DOHH2 (cell line): ENCODE measurements around the gene SESN2.

Experiments
- CTCF ChIP-seq: fragments of 200-600 bp; sonication (generic); IDR thresholded peaks from one replicate; pipeline ENCODE4 v1.5.1; 2014; ENCODE audit warnings: antibody characterized with exemption, mild to moderate bottlenecking, low read depth, low read length; ENCODE audit not compliant: poor library complexity, severe bottlenecking
- EZH2phosphoT487 ChIP-seq: fragments of 200-600 bp; sonication (generic); IDR thresholded peaks from 2 replicates; pipeline ENCODE4 v1.6.1; 2017; ENCODE audit warnings: borderline replicate concordance, mild to moderate bottlenecking, antibody characterized with exemption, low read length, moderate library complexity, mixed read lengths

- TF ChIP-seq CTCF (no peak), EZH2phosphoT487 (no peak)
These were observed 29.3 kb upstream of the SESN2 start for GRCh38 chr1:28229996-28230395.
